K562 (cell line): ENCODE data around the gene LMAN2. TPM values are rescaled to one million over a fixed set of nuclear protein-coding genes. Genes with fewer than 3 reads are reported as not detected.

ENCODE experiments used
- ARNT ChIP-seq, 2 experiments: fragments of 450-650 bp; IDR thresholded peaks; 2 replicates each; pipeline ENCODE4 v1.6.1; 2016; ENCODE audit warnings: mild to moderate bottlenecking in 1 of 2
- CHD2 ChIP-seq: IDR thresholded peaks from 2 replicates; pipeline ENCODE4 v1.6.1; 2011; ENCODE audit warnings: low read depth, low read length
- COPS2 ChIP-seq: fragments of 450-650 bp; conservative IDR thresholded peaks from 2 replicates; pipeline ENCODE4 v1.6.1; 2016; ENCODE audit warnings: mild to moderate bottlenecking, moderate library complexity
- FIP1L1 ChIP-seq: fragments of 200-400 bp; formaldehyde crosslinking; IDR thresholded peaks from 2 replicates; pipeline ENCODE4 v1.6.1; 2018; ENCODE audit warnings: mild to moderate bottlenecking, low read depth, low read length; ENCODE audit not compliant: poor library complexity, severe bottlenecking
- MAFG ChIP-seq: fragments of 450-650 bp; conservative IDR thresholded peaks from 2 replicates; pipeline ENCODE4 v1.6.1; 2016; ENCODE audit warnings: missing genetic modification characterization, missing compliant biosample characterization
- MTA3 ChIP-seq: fragments of 450-650 bp; formaldehyde crosslinking; IDR thresholded peaks from 2 replicates; pipeline ENCODE4 v1.6.1; 2017; ENCODE audit warnings: mild to moderate bottlenecking, borderline replicate concordance
- NRF1 ChIP-seq, 2 experiments: fragments of 450-650 bp; IDR thresholded peaks in 1 of 2; conservative IDR thresholded peaks in 1 of 2; 2 replicates each; pipeline ENCODE4 v1.6.1; 2014; ENCODE audit warnings: mild to moderate bottlenecking in 2 of 2
- ZNF274 ChIP-seq: IDR thresholded peaks from 2 replicates; pipeline ENCODE4 v1.6.1; 2011; ENCODE audit warnings: low read depth, mild to moderate bottlenecking, low read length, moderate library complexity, borderline replicate concordance
- ZNF668 ChIP-seq: fragments of 250-450 bp; sonication (Bioruptor Pico); IDR thresholded peaks from 2 replicates; pipeline ENCODE4 v1.8.0; 2022; ENCODE audit warnings: mild to moderate bottlenecking, inconsistent platforms
- polyA plus RNA-seq, 8 experiments: library from polyadenylated mRNA; depleted of rRNA in 4 of 8; stranded (reverse) in 5 of 8; unstranded in 3 of 8; fragments of >200 nt; fragmentation: Nextera tagmentation in 2 of 8; fragmentation: Illumina TruSeq in 1 of 8; extraction: Ambion mirVana in 2 of 8; extraction: Trizol in 1 of 8; gene quantifications; 2 replicates each; pipeline versions ENCODE4 v1.2.1 to v1.2.3, GENCODE V29; 2011 to 2014; ENCODE audit warnings: inconsistent platforms in 1 of 8, missing spikeins in 1 of 8
- total RNA-seq, 7 experiments: library from RNA; depleted of rRNA in 6 of 7; stranded (reverse); fragments of >200 nt in 6 of 7; fragmentation: Illumina TruSeq in 2 of 7; extraction: Trizol in 2 of 7; gene quantifications; 2 replicates each; pipeline versions ENCODE4 v1.2.1 to v1.2.3, GENCODE V29; 2011 to 2021; ENCODE audit warnings: low replicate concordance in 1 of 7
- TF ChIP-seq, protein P1 (sequence below), 3 experiments: fragments of 200-800 bp in 1 of 3; fragments of 250-450 bp in 1 of 3; fragments of 450-650 bp in 1 of 3; sonication (Bioruptor Pico) in 1 of 3; sonication (Bioruptor generic) in 1 of 3; formaldehyde crosslinking in 1 of 3; IDR thresholded peaks; 2 replicates each; pipeline versions ENCODE4 v1.6.1 to v1.8.0; 2016 to 2022; ENCODE audit warnings: mild to moderate bottlenecking in 2 of 3, missing genetic modification characterization in 2 of 3, missing compliant biosample characterization in 1 of 3, moderate library complexity in 1 of 3
- TF ChIP-seq, protein P2 (sequence below): fragments of 250-450 bp; sonication (Bioruptor Pico); IDR thresholded peaks from 2 replicates; pipeline ENCODE4 v1.8.0; 2021; ENCODE audit warnings: borderline replicate concordance, mild to moderate bottlenecking, moderate library complexity; ENCODE audit not compliant: poor library complexity, severe bottlenecking
- TF ChIP-seq, protein P3 (sequence below): fragments of 450-650 bp; IDR thresholded peaks from 2 replicates; pipeline ENCODE4 v1.6.1; 2016; ENCODE audit warnings: antibody characterized with exemption
- TF ChIP-seq, protein P4 (sequence below): sonication (generic); formaldehyde crosslinking; IDR thresholded peaks from 2 replicates; pipeline ENCODE4 v1.8.0; 2022; ENCODE audit warnings: mild to moderate bottlenecking, low read depth, missing genetic modification reagents
- TF ChIP-seq, protein P5 (sequence below): sonication (generic); formaldehyde crosslinking; IDR thresholded peaks from 2 replicates; pipeline ENCODE4 v1.8.0; 2022; ENCODE audit warnings: mild to moderate bottlenecking, missing genetic modification reagents

LMAN2 gene
- total and polyA plus RNA-seq, 9 of the 15 experiments (the other 6 are each of a cell fraction or from before 2014, with no cell fraction given) = 2.7 to 254 (median 136) TPM

DNA sequence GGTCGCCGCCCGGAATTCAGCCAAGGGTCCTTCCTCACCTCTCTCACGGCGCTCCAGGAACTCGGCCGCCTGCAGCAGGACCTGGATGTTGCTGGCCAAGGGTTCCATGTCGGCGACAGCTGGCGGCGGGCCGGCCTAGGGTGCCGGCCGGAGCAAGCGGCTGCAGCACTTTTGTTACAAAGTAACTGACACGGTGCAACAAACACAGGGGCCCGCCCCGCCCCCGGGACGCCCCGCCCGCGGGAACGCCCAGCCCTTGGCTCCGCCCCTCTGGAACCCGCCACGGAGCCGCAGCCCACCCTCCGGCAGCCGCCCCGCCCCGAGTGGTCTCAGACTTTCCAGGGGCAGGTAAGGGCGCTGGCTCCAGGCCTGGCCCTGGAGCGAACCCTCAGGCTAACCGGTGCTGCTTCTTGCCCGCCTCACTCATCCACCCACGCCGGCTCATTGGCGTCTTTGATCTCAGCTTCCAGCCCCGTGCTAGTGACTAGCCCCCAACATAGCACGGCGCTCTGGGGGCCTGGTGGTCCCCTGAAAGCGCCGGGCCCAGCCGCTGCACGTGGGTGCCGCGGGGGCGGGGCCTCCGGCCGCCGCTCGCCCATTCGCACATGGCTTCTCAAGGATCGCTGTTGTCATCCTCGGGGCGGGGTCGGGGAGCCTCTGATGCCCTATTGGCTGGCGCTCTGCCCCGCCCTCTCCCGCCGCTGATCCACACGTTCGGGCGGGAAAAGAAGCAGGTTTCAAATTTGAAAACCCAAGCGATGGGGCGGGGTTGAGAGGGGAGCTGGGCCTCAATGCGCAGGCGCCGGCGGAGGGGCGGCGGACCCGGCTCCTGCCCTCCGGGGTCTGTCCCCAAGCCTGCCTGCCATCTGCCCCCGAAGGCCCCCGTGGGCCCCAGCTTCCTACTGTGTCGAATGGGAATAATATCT, 39.5 kb downstream of the LMAN2 start, which contains the start of gene MXD3 (continued):
- TF ChIP-seq ZNF274 = no peak
- peak; percentile 70; the same call in 1 of the 2 replicates for TF ChIP-seq MTA3
- TF ChIP-seq, protein P1, sequence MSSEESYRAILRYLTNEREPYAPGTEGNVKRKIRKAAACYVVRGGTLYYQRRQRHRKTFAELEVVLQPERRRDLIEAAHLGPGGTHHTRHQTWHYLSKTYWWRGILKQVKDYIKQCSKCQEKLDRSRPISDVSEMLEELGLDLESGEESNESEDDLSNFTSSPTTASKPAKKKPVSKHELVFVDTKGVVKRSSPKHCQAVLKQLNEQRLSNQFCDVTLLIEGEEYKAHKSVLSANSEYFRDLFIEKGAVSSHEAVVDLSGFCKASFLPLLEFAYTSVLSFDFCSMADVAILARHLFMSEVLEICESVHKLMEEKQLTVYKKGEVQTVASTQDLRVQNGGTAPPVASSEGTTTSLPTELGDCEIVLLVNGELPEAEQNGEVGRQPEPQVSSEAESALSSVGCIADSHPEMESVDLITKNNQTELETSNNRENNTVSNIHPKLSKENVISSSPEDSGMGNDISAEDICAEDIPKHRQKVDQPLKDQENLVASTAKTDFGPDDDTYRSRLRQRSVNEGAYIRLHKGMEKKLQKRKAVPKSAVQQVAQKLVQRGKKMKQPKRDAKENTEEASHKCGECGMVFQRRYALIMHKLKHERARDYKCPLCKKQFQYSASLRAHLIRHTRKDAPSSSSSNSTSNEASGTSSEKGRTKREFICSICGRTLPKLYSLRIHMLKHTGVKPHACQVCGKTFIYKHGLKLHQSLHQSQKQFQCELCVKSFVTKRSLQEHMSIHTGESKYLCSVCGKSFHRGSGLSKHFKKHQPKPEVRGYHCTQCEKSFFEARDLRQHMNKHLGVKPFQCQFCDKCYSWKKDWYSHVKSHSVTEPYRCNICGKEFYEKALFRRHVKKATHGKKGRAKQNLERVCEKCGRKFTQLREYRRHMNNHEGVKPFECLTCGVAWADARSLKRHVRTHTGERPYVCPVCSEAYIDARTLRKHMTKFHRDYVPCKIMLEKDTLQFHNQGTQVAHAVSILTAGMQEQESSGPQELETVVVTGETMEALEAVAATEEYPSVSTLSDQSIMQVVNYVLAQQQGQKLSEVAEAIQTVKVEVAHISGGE (CRISPR knock-in tag; IDR thresholded peaks at IDR 0.05) = peak in 2 of 3 experiments; percentile 81 to 83; a peak in 4 of 6 replicates
- TF ChIP-seq, protein P2, sequence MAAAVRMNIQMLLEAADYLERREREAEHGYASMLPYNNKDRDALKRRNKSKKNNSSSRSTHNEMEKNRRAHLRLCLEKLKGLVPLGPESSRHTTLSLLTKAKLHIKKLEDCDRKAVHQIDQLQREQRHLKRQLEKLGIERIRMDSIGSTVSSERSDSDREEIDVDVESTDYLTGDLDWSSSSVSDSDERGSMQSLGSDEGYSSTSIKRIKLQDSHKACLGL (CRISPR knock-in tag) = peak; percentile 97
- no peak for TF ChIP-seq COPS2
- TF ChIP-seq, protein P3, sequence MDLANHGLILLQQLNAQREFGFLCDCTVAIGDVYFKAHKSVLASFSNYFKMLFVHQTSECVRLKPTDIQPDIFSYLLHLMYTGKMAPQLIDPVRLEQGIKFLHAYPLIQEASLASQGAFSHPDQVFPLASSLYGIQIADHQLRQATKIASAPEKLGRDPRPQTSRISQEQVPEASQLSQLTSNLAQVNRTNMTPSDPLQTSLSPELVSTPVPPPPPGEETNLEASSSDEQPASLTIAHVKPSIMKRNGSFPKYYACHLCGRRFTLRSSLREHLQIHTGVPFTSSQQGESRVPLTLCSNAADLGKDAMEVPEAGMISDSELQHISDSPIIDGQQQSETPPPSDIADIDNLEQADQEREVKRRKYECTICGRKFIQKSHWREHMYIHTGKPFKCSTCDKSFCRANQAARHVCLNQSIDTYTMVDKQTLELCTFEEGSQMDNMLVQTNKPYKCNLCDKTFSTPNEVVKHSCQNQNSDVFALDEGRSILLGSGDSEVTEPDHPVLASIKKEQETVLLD = peak; percentile 82; the same call in 1 of the 2 replicates
- TF ChIP-seq CHD2 = peak; percentile 46; the same call in 1 of the 2 replicates
- TF ChIP-seq ARNT (IDR thresholded peaks at IDR 0.05) = no peak
- TF ChIP-seq NRF1 (conservative IDR thresholded peaks at IDR 0.05 in 1 of 2, IDR thresholded peaks at IDR 0.05 in 1 of 2) = peak; percentile 97 to 98
- no peak for TF ChIP-seq ZNF668 (CRISPR knock-in tag)
- TF ChIP-seq, protein P4, sequence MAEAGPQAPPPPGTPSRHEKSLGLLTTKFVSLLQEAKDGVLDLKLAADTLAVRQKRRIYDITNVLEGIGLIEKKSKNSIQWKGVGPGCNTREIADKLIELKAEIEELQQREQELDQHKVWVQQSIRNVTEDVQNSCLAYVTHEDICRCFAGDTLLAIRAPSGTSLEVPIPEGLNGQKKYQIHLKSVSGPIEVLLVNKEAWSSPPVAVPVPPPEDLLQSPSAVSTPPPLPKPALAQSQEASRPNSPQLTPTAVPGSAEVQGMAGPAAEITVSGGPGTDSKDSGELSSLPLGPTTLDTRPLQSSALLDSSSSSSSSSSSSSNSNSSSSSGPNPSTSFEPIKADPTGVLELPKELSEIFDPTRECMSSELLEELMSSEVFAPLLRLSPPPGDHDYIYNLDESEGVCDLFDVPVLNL (CRISPR knock-in tag) = peak; percentile 98
- TF ChIP-seq FIP1L1 = no peak
- TF ChIP-seq, protein P5, sequence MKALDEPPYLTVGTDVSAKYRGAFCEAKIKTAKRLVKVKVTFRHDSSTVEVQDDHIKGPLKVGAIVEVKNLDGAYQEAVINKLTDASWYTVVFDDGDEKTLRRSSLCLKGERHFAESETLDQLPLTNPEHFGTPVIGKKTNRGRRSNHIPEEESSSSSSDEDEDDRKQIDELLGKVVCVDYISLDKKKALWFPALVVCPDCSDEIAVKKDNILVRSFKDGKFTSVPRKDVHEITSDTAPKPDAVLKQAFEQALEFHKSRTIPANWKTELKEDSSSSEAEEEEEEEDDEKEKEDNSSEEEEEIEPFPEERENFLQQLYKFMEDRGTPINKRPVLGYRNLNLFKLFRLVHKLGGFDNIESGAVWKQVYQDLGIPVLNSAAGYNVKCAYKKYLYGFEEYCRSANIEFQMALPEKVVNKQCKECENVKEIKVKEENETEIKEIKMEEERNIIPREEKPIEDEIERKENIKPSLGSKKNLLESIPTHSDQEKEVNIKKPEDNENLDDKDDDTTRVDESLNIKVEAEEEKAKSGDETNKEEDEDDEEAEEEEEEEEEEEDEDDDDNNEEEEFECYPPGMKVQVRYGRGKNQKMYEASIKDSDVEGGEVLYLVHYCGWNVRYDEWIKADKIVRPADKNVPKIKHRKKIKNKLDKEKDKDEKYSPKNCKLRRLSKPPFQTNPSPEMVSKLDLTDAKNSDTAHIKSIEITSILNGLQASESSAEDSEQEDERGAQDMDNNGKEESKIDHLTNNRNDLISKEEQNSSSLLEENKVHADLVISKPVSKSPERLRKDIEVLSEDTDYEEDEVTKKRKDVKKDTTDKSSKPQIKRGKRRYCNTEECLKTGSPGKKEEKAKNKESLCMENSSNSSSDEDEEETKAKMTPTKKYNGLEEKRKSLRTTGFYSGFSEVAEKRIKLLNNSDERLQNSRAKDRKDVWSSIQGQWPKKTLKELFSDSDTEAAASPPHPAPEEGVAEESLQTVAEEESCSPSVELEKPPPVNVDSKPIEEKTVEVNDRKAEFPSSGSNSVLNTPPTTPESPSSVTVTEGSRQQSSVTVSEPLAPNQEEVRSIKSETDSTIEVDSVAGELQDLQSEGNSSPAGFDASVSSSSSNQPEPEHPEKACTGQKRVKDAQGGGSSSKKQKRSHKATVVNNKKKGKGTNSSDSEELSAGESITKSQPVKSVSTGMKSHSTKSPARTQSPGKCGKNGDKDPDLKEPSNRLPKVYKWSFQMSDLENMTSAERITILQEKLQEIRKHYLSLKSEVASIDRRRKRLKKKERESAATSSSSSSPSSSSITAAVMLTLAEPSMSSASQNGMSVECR = peak; percentile 74
- no peak for TF ChIP-seq MAFG
